HG03064 (cell line): Measurements from ENCODE around the gene SIK2.
"Not testable (repeated sequence)": the region's sequence is repeated elsewhere in the genome, so short reads cannot be mapped to it uniquely, and the experiment has no call there.

Experiments used
- ATAC-seq: cut with Tn5 transposase; IDR thresholded peaks from one replicate; pipeline ENCODE4 v1.9.1; 2021; ENCODE audit warnings: low read depth; ENCODE audit not compliant: unreplicated experiment

The SIK2 gene

DNA sequence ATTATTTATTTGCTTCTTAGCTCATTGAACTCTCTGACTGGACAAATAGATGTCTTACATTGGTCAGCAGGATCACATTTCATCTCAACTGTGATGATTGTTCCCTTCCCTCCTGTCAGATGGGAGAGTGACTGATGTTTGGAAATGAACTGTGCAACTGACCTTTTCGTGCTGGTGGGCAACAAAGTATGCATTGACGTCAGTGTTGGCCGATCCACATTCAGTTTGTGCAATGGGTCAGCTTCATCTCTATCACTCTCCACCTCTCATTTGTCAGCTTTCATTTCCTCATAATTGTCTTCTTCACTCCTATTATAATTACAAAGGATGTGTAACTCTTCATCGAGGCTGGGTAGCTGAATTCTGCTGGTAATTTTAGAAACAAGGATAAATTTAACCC is 92.6 kb downstream of the SIK2 start:
- no peak for ATAC-seq

DNA sequence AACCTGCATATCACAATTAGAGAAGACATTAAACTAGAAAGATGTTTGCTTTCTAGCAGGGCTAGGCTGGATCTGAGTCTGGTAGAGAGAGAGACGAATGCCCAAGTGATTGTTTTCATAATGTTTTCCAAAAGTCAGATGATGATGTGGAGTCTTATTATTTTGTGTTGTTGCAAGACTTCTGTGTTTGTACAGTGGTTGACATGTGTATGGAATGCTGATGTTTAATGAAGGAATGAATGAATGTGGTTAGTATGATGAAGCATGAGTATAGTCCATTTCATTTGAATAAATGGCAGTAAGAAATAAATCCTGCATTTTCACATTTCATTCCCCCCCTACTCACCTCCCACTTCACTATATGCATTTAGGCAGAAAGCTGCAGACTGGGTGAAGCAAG is 94.3 kb downstream of the SIK2 start:
- ATAC-seq = no peak

DNA sequence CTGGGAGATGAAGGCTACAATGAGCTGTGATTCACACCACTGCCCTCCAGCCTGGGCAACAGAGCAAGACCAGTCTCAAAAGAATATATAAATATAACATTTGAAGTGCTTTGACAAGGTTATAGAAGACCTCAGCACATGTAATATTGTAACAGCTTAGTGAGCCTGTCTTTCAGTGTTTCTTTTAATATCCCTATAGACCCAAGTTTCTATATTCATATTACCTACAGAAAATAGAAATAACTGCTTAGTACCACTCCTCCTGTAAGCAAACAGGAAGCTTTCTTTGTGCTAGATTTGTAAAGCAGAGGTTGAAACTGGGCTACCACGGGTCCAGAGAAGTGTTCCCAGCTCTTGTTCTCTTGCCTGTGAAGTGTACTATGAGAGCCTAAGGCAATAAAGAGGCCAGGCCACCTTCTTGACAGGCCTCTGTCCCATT is 95.7 kb downstream of the SIK2 start:
- peak; percentile 71 for ATAC-seq

DNA sequence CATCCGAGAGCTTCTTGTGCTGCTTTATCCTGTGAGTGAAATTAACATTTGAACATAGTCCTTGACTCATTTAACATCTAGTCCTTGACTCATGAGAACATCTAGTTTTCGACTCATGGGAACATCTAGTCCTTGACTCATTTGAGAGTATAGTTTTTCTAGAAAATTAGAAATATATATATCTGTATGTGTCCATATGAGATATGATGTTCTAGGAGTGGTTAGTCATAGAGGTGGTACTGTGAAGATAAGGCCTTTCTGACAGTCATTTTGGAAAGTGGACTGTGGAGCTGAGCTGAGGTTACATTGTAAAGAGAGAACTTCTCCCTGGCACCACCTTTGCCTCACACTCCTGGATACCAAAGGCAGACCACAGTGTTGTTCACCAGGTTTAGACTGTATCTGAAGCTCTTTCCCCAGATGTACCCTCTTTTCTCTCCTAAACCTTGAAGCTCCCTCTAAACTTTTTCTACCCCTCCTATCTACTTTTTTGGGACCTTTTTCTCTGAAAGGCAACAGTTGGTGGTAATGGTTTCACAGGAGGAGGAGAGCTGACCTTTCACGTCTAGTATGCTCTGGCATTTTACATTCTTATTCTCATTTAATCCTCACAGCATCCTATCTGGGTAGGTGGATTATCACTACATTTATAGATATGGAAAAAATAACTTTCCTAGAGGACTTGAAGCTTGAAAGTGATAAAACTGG is 96.8 kb downstream of the SIK2 start:
- ATAC-seq = no peak

DNA sequence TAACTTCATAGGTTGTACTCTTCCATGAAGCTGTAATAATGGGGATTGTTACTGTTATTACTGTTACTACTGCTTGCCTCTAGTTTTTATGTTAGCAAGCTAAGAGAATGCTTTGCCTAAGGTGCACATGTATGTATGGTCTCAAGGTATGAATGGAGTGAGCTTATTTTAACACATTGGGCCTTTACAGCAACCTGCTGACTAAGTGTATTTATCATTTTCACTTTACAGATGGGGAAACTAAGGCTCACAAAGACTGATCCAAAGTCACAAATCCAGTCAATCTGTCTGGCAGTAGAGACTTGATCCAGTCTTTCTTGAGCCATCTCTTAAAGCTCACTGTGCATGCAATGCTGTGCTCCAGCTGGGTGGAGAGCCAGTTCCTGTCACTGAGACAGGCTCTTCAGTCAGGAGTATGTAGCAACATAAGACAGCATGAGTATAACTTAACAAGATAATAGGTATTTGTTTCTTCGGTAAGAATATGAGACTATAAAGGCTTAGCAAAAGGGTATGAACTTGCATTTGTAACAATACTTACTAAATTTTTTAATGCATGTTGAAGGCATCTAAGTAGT is 97.4 kb downstream of the SIK2 start:
- ATAC-seq = no peak

DNA sequence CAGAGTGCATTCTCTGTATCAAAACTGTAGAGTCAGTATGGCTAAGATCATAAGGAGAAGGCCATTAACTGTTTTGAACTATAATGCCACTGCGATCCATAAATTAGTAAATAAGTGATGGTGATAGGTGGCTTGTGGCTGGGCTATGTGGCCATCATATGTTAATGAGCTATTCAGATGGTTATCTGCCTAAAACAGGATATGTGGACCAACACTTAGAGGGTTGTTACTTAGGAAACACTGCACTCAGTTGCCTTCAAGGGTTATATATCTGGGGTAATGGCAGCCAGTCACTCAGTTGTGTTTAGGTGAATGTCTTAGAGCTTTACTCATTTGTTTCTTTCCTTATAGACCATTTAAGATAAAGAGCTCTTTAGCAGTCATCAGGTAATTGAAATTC is 97.9 kb downstream of the SIK2 start:
- no peak for ATAC-seq

DNA sequence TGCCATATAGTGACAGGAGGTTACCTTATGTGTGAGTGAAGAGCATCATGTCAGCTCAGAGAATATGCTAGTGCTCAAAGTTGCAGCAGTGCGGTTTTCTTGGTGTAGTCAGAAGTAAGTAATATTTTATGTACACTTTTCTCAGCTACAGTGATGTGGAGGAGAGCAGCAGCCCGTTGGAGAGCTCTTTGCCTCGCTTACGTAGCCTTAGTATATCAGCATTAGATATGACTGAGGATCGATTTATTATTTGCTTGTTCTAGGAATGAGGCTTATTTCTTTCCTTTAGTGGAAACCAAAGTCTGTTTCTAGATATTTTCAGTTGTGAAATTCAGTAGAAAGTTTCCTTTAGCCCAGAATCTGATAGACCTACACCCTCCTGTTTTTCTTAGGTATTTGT is 100.4 kb downstream of the SIK2 start:
- ATAC-seq = no peak

DNA sequence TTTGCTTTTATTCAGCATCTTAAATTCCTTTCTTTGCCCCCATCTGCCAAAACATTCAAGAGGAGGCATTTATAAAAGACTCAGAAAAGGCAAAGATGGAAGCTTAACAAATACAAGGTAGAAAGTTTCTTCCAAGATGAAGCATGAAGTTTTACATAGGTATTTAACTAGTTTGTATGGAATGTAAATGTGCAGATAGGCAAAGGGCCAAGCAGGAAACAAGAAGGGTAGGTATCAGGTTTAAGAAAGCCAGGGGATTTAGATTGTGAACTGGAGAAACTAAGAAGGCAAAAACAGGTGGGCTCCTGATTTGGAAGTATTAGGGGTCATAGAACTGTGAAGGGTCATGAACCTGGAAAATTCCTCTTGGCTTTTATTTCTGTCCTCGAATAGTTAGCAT is 101.3 kb downstream of the SIK2 start:
- ATAC-seq = no peak

DNA sequence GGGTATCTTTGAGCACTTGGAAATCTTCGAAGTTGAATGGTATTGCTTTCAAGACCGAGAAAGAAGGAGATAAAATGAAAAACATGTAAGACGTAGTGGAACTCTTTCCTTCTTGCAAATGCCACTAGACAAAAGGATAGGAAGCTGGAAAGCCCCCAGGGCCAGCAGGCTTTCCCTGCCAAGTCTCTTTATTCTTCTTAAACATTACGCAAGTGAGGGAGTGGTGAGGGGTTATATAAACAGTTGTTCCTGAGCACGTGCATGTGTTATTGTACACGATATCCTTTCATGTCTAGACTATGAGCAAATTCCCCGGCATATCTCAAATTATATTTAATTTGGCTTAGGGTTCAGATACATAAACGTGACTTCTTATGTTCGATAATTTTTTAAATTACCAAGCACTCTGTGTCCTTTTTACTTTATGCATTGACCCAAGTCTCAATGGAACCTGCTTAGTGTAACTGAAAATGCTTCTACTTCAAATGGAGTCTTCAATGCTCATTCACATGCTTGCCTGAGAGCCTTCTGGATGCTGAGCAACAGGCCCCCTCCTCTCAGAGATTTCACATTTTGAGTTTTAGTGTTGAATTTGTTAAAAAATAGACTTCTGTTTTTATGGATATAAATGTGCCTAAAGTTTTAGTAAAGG is 104.9 kb downstream of the SIK2 start:
- no peak for ATAC-seq

DNA sequence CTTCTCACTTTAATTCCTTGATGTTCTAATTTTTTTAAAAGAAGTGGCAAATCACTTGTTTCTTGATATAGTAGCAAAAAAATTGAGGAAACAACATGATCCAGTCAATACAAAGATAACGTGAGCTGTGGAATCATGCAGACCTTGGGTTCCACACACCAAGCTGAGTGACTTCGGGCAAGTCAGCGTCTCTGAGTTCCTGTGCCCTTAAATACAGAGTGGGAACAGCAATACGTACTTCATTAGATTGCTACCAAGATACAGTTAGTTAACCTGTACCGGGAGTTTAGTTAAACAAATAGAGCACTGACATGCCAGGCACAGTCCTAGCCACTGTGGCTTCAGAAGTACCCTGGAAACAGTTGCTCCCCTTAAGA is 105.4 kb downstream of the SIK2 start:
- ATAC-seq = no peak

DNA sequence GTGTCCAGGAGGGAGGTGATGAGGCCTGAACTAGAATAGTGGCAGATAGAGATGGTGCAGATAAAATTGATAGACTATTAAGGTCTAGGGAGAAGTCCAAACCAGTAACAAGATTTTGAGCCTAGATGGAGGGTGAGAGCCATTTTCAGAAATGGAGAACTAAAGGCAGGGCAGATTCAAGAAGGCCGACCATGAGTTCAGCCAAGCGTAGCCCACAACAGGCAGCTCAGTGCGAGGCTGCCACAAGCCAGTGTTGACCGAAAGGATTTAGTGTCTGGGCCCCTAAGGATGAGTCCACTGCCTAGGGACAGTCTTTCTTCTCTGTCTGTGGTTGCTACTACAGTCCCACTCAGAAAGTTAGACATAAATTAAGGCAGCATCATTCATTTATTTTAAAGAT is 112.3 kb downstream of the SIK2 start:
- ATAC-seq = no peak

DNA sequence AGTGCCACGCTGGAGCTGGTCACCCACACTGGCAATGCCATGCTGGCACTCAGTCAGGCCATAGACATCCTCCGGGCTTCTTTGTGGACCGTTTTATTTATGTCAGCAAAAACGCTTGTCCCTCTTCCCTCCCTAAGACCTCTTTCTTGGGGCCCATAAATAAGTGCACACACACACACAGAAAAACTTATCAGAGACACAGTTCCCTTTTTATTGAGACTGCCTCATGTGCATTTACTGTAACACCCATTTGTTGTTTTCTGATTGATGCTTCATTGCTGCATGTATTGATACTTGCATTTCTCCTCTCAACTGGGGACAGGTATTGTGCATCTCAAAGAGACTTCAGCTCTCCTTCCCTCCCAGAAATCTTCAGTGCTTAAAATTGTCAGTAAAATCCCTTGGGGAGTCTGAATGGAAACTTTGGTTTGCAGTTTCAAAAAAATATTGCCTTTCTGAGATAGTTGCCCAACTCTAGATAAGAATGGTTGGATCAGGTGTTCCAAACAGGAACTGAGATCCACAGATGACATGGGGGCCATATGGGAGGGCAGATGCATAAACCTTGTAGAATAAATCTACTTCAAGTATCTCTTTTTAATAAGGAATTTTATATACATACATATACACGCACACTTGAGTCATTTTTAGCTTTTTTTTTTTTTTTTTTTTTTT is 113.0 kb downstream of the SIK2 start:
- ATAC-seq = no peak

DNA sequence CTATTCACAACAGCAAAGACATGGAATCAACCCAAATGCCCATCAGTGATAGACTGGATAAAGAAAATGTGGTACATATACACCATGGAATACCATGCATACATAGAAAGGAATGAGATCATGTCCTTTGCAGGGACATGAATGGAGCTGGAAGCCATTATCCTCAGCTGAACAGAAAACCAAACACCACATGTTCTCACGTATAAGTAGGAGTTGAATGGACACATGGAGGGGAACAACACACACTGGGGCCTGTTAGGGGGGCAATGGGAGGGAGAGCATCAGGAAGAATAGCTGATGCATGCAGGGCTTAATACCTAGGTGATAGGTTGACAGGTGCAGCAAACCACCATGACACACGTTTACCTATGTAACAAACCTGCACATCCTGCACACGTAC is 115.4 kb downstream of the SIK2 start:
- ATAC-seq = not testable (repeated sequence)

DNA sequence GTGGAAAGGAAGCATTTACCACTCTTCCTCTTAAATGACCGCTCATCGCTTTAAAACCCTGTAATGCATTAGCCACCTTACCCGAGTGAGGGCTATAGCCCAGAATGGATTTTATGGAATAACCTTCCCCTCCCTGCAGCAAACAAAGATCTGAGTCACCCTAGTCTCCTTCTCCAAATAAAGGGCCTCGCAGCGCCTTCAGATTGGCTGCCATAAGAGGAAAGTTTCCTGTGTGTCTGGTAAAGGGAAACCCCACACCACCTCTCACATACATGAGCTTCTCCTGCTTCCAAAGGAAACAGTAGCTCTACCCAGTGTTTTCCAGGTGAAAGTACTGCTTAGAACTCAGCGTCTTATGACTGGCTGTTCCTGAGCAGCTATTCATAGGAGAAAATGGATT is 116.2 kb downstream of the SIK2 start:
- ATAC-seq = no peak

DNA sequence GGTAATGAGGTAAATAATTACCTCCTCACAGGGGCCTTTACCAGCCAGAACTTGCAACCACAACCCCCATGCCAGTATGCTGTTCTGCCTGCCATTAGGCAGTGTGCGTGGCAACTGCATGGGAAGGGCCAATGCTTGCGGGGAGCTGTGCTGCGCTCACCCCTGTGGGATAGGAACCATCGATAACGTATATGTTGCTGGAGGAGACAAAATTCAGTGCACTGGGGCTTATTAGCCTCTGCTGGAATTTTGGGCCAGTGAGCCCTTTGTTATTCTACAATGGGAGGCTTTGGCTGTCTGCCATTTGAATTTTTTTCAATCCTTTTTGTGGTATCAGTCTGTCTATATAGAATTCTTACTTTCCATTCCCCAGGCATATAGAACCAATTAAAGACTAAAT is 116.6 kb downstream of the SIK2 start:
- no peak for ATAC-seq

DNA sequence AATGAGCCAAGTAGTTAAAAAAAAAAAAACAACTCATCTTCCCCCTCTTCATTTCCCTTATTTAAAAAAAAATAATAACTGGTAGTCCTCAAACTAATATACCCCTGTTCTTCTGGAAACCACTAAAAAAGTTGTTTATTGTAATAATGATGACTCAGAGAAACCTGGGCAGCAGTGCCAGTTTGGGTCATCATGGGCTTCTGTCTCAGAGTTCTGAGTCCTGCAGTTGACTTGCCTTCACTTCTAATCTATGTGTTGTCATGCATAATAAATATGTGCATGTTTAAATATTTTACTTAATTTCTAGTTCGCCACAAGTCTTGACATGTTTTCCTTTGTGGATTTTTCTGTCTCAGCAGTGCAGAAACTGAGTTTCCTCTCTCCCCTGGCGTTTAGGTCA is 117.1 kb downstream of the SIK2 start:
- no peak for ATAC-seq

DNA sequence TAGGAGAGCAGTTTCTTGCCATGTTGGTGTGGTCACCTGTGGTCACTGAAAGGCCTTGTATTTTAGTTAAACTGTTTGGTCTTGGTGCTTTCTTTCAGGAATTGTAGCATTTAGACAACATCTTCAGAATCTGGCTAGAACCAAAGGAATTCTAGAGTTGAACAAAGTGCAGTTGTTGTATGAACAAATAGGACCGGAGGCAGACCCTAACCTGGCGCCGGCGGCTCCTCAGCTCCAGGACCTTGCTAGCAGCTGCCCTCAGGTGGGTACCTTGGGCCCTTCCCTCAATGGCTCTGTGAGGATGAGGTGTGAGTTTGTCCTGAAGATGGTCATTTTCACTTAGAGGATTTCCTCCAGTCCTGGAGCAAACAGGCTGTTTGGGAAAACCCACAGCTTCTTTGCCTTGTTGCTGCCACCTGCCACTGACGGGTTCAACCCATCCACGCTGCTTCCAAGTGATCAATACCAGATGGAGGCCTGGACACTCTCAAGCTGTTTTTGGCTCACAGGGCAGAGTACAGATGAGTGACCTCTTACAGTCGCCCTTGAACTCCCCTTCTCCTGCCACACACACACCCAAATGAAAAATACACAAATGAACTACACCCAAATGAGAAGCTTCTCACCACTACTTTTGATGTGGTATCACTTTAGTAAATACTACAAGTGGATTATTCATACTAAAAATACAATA is 118.7 kb downstream of the SIK2 start:
- no peak for ATAC-seq

DNA sequence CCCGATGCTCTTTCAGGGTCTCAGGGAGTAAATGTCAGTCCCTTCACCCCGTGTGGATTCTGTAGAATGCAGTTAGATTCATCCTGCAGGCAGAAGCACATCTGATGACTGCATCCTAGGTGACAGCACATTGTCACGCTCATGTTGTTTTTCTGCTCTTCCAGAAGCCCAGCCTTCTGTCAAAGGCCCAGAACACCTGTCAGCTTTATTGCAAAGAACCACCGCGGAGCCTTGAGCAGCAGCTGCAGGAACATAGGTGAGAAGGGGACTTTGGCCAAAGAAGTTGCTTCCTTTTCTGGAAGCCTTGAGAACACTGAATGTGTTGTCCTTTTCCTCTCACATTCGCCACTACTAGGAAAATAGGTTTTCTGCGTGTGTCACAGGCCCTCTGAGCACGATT is 120.3 kb downstream of the SIK2 start:
- ATAC-seq = no peak

DNA sequence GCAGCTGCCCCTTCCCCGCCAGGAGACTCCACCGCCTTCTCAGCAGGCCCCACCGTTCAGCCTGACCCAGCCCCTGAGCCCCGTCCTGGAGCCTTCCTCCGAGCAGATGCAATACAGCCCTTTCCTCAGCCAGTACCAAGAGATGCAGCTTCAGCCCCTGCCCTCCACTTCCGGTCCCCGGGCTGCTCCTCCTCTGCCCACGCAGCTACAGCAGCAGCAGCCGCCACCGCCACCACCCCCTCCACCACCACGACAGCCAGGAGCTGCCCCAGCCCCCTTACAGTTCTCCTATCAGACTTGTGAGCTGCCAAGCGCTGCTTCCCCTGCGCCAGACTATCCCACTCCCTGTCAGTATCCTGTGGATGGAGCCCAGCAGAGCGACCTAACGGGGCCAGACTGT is 121.3 kb downstream of the SIK2 start:
- no peak for ATAC-seq

DNA sequence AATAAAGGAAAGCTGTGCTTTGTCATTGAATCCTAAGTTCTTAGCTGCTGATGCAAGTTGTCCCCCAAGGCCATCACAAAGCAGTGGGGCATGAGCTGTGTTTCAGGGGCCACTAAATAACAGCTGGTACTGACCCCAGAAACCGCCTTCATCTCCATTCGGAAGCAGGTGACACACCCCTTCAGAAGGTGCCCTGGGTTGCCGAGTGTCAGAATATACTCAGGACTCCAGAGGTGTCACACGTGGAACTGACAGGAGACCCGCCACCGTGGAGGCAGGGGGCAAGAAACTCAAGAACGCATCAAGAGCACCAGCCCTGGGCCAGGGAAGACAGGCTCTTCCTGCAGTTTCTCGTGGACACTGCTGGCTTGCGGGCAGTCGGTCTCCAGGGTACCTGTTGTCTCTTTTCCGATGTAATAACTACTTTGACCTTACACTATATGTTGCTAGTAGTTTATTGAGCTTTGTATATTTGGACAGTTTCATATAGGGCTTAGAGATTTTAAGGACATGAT is 122.4 kb downstream of the SIK2 start:
- no peak for ATAC-seq

DNA sequence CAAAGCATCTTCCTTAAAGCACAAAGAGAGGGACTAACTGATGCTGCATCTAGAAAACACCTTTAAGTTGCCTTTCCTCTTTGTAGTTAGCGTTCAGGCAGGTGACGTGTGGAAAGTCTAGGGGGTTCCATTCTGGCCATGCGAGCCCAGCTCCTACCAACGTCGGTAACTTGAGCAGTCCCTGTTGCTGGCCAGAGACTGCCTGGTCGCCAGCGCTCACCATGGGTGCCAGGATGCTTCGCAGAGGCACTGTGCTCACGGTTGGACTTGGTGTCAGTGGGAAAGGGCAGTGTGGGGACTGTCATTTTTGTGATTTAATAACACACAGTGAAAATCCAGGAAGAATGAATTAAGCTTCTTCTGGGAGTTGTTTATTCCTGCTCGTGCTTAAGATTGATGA is 123.4 kb downstream of the SIK2 start:
- no peak for ATAC-seq
